Astrocyte (in vitro differentiated cells and primary cell): ENCODE results near the gene CCDC196. TPM values are rescaled to one million over a fixed set of nuclear protein-coding genes. Genes with fewer than 3 reads are reported as not detected.

Experiments
- DNase-seq: peaks from one replicate; pipeline ENCODE4 v3.0.0-alpha.2; 2010; ENCODE audit warnings: low read depth
- FAIRE-seq: peaks from 2 replicates; lab custom pipeline; 2011; peaks lifted over from hg19 to GRCh38; lab: Jason Lieb, UNC
- H2AFZ ChIP-seq: 2 replicates; pipeline ENCODE4 v1.6.0; 2012; ENCODE audit warnings: low read depth, low read length, inconsistent platforms
- H3K27ac ChIP-seq: 2 replicates; pipeline ENCODE4 v1.5.1; 2011; ENCODE audit warnings: low read depth, low read length, inconsistent platforms
- H3K27me3 ChIP-seq: 2 replicates; pipeline ENCODE4 v1.6.0; 2011; ENCODE audit warnings: low read length, inconsistent platforms; ENCODE audit not compliant: insufficient read depth
- H3K36me3 ChIP-seq: 2 replicates; pipeline ENCODE4 v1.5.1; 2011; ENCODE audit warnings: low read length, inconsistent platforms; ENCODE audit not compliant: insufficient read depth
- H3K4me1 ChIP-seq: 2 replicates; pipeline ENCODE4 v1.5.1; 2011; ENCODE audit warnings: low read length, inconsistent platforms; ENCODE audit not compliant: insufficient read depth
- H3K4me2 ChIP-seq: 2 replicates; pipeline ENCODE4 v1.6.0; 2012; ENCODE audit warnings: low read length, inconsistent platforms
- H3K4me3 ChIP-seq: 2 replicates; pipeline ENCODE4 v1.5.1; 2011; ENCODE audit warnings: low read depth, mild to moderate bottlenecking, low read length, inconsistent platforms; ENCODE audit not compliant: insufficient read depth
- H3K79me2 ChIP-seq: 2 replicates; pipeline ENCODE4 v1.6.0; 2012; ENCODE audit warnings: mild to moderate bottlenecking, low read length, inconsistent platforms; ENCODE audit not compliant: insufficient read depth
- H3K9ac ChIP-seq: 2 replicates; pipeline ENCODE4 v1.6.0; 2012; ENCODE audit warnings: mild to moderate bottlenecking, low read length, inconsistent platforms
- H3K9me3 ChIP-seq: 2 replicates; pipeline ENCODE4 v1.5.1; 2012; ENCODE audit warnings: low read depth, mild to moderate bottlenecking, low read length, inconsistent platforms; ENCODE audit not compliant: insufficient read depth
- H4K20me1 ChIP-seq: 2 replicates; pipeline ENCODE4 v1.6.0; 2012; ENCODE audit warnings: low read length, inconsistent platforms; ENCODE audit not compliant: insufficient read depth
- H3K27ac Mint-ChIP-seq: one replicate; pipeline ENCODE4 v1.8.0; 2021; ENCODE audit warnings: mild to moderate bottlenecking, mixed read lengths; ENCODE audit not compliant: unreplicated experiment
- H3K27me3 Mint-ChIP-seq: one replicate; pipeline ENCODE4 v1.8.0; 2021; ENCODE audit warnings: low read depth, mixed read lengths; ENCODE audit not compliant: unreplicated experiment
- H3K36me3 Mint-ChIP-seq: one replicate; pipeline ENCODE4 v1.8.0; 2021; ENCODE audit warnings: low read depth, mixed read lengths; ENCODE audit not compliant: unreplicated experiment
- H3K4me1 Mint-ChIP-seq: one replicate; pipeline ENCODE4 v1.8.0; 2021; ENCODE audit warnings: low read depth, mixed read lengths; ENCODE audit not compliant: unreplicated experiment
- H3K4me3 Mint-ChIP-seq: one replicate; pipeline ENCODE4 v1.8.0; 2021; ENCODE audit warnings: mild to moderate bottlenecking, moderate library complexity, mixed read lengths; ENCODE audit not compliant: unreplicated experiment
- H3K9me3 Mint-ChIP-seq: one replicate; pipeline ENCODE4 v1.8.0; 2021; ENCODE audit warnings: mild to moderate bottlenecking, mixed read lengths; ENCODE audit not compliant: unreplicated experiment
- EZH2 ChIP-seq: IDR thresholded peaks from 2 replicates; pipeline ENCODE4 v1.6.1; 2012; ENCODE audit warnings: mild to moderate bottlenecking, low read length, inconsistent platforms; ENCODE audit not compliant: insufficient read depth
- total RNA-seq: library from RNA; stranded (reverse); gene quantifications from 2 replicates; pipeline ENCODE4 v1.2.1, GENCODE V29; 2021
- TF ChIP-seq, protein P1 (sequence below): IDR thresholded peaks from 2 replicates; pipeline ENCODE4 v1.5.1; 2011; ENCODE audit warnings: low read depth, mild to moderate bottlenecking, inconsistent platforms, low read length, moderate library complexity; ENCODE audit not compliant: insufficient read depth

The CCDC196 gene
- total RNA-seq, 1 donor from 2014 or later: not detected

DNA sequence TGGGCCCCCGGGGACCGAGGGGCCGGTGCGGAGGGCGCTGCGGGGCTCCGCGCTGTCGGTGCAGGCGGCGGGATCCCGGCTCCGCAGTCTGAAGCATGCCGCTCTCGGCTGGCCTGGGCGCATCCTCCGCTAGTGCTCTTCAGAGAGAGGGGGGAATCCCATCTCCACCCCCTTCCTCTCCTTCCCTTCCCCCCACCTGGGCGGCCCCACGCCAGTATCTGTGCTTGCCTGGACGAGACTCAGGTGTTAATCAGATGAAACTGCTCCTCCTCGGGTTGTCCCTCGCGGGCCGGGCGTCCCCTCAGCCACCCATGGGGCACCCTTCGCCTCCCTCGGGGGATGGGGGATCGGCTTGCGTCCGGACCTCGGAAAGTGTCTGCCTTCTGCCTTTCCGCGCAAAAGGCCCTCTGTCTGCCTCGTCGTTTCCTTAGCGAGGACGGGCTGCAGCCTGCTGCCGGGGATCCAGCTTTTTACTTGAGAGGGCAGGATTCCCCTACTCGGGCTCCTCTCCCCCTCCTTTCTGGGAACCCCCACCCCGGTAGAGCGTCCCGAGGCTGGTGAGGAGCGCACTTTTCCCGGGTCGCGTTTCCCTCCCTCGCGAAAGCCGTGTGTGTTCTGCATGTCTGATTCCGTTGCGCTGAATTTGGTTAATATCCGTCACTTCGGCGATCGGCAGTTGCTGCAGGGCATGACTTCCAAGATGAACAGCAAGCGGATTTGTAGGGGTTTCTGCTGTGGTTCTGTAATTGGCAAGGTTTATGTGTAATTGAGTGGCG, 22.9 kb downstream of the CCDC196 start:
- H3K27ac ChIP-seq: peak overlapping the region; percentile 57

DNA sequence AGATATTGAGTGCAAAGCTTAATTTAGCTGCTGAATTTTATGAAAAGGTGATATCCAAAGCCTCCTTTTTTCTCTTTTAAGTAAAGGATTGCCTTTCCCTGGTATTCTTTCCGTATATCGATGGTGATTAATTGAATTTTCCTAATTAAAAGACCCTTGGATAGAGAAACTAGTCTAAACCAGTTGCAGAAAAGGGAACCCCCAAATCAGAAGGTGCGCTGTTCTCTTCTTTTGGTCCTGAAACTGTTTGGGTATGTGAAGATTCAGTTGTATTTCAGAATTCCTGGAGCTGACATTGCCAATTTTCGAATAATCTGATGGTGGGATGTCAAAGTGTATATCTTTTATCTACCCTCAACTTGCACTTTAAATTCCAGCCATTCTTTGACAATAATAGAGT, 23.7 kb downstream of the CCDC196 start:
- Mint-ChIP-seq H3K4me1 (peaks cover 3% of the 10 kb centered on the region), H3K9me3 (no peaks in the 10 kb centered on the region), H3K36me3 (no peaks in the 10 kb centered on the region), H3K27me3 (peaks cover 4% of the 10 kb centered on the region), H3K27ac (no peak overlapping the region), H3K4me3 (peak overlapping the region; percentile 87)
- H2AFZ ChIP-seq: no peak overlapping the region
- peaks cover 37% of the 10 kb centered on the region for H4K20me1 ChIP-seq
- no peak for DNase-seq
- no peak overlapping the region for H3K9ac ChIP-seq
- no peak for TF ChIP-seq EZH2
- H3K27ac ChIP-seq: no peak overlapping the region
- H3K4me2 ChIP-seq: peak overlapping the region; percentile 91
- H3K4me1 ChIP-seq: peaks cover 2% of the 10 kb centered on the region
- no peaks in the 10 kb centered on the region for H3K27me3 ChIP-seq
- peaks cover 37% of the 10 kb centered on the region for H3K79me2 ChIP-seq
- H3K36me3 ChIP-seq: no peaks in the 10 kb centered on the region
- peak overlapping the region; percentile 94 for H3K4me3 ChIP-seq
- no peak for FAIRE-seq
- no peaks in the 10 kb centered on the region for H3K9me3 ChIP-seq

More for the DNA sequence above, 22.9 kb downstream of the CCDC196 start:
- H3K36me3 Mint-ChIP-seq: no peaks in the 10 kb centered on the region
- peaks cover 2% of the 10 kb centered on the region for H3K4me1 ChIP-seq
- no peaks in the 10 kb centered on the region for H3K9me3 ChIP-seq
- H3K27me3 ChIP-seq: no peaks in the 10 kb centered on the region
- peaks cover 3% of the 10 kb centered on the region for H3K4me1 Mint-ChIP-seq
- H4K20me1 ChIP-seq: peaks cover 34% of the 10 kb centered on the region
- DNase-seq (peak; percentile 14), FAIRE-seq (no peak)
- H3K27ac Mint-ChIP-seq: peak overlapping the region; percentile 44
- peak overlapping the region; percentile 97 for H2AFZ ChIP-seq
- TF ChIP-seq, protein P1, sequence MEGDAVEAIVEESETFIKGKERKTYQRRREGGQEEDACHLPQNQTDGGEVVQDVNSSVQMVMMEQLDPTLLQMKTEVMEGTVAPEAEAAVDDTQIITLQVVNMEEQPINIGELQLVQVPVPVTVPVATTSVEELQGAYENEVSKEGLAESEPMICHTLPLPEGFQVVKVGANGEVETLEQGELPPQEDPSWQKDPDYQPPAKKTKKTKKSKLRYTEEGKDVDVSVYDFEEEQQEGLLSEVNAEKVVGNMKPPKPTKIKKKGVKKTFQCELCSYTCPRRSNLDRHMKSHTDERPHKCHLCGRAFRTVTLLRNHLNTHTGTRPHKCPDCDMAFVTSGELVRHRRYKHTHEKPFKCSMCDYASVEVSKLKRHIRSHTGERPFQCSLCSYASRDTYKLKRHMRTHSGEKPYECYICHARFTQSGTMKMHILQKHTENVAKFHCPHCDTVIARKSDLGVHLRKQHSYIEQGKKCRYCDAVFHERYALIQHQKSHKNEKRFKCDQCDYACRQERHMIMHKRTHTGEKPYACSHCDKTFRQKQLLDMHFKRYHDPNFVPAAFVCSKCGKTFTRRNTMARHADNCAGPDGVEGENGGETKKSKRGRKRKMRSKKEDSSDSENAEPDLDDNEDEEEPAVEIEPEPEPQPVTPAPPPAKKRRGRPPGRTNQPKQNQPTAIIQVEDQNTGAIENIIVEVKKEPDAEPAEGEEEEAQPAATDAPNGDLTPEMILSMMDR: no peak
- no peak for TF ChIP-seq EZH2
- H3K79me2 ChIP-seq: peaks cover 37% of the 10 kb centered on the region
- H3K4me3 ChIP-seq: peak overlapping the region; percentile 94
- no peaks in the 10 kb centered on the region for H3K36me3 ChIP-seq
- peak overlapping the region; percentile 91 for H3K4me2 ChIP-seq
- no peaks in the 10 kb centered on the region for H3K9me3 Mint-ChIP-seq
- peaks cover 4% of the 10 kb centered on the region for H3K27me3 Mint-ChIP-seq
- peak overlapping the region; percentile 87 for H3K4me3 Mint-ChIP-seq
- peak overlapping the region; percentile 81 for H3K9ac ChIP-seq

DNA sequence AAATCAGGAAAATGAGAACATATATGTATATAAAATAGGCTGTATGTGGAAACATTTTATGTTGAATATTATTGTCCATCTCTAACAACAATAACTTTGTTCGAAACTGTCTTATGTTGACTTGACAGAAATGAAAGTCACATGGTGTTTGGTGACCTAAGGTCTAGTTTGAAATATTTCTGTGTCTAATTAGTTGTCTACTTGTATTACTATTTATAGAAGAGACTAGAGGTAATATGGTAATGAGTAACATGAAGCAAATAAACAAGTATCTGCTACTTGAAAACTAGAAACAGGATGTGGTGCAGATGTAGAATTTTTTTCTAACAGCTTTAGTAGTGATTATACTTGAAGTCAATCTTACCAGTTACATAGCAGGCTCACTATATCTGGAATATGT, 25.7 kb downstream of the CCDC196 start:
- H3K4me1 ChIP-seq: peaks cover 2% of the 10 kb centered on the region
- H4K20me1 ChIP-seq: peaks cover 39% of the 10 kb centered on the region
- H3K36me3 ChIP-seq: no peaks in the 10 kb centered on the region
- no peak overlapping the region for H3K27ac ChIP-seq
- peaks cover 37% of the 10 kb centered on the region for H3K79me2 ChIP-seq
- H3K36me3 Mint-ChIP-seq: no peaks in the 10 kb centered on the region
- peaks cover 3% of the 10 kb centered on the region for H3K4me1 Mint-ChIP-seq
- no peak overlapping the region for H3K4me3 Mint-ChIP-seq
- no peak overlapping the region for H3K9ac ChIP-seq
- H3K27me3 ChIP-seq: no peaks in the 10 kb centered on the region
- no peak overlapping the region for H2AFZ ChIP-seq
- no peaks in the 10 kb centered on the region for H3K9me3 Mint-ChIP-seq
- H3K9me3 ChIP-seq: no peaks in the 10 kb centered on the region
- no peak for FAIRE-seq
- no peak overlapping the region for H3K27ac Mint-ChIP-seq
- no peak for DNase-seq
- TF ChIP-seq EZH2: no peak
- TF ChIP-seq, protein P1: no peak
- no peak overlapping the region for H3K4me2 ChIP-seq
- peaks cover 4% of the 10 kb centered on the region for H3K27me3 Mint-ChIP-seq
- H3K4me3 ChIP-seq: no peak overlapping the region
